Muscle layer of duodenum (tissue), 2 donors: ENCODE results near the gene EDEM2.
"Not testable (repeated sequence)": the region's sequence is repeated elsewhere in the genome, so short reads cannot be mapped to it uniquely, and the experiment has no call there.

Experiments
- H3K27ac ChIP-seq: one replicate; pipeline ENCODE4 v1.7.0; 2013; ENCODE audit warnings: mild to moderate bottlenecking, low read length
- H3K27me3 ChIP-seq: one replicate; pipeline ENCODE4 v1.7.0; 2013; ENCODE audit warnings: low read depth, mild to moderate bottlenecking, control low read depth, low read length
- H3K36me3 ChIP-seq, 2 donors: one replicate each; pipeline ENCODE4 v1.7.0; 2013; ENCODE audit warnings: low read length in 2 of 2, control low read depth in 1 of 2, mild to moderate bottlenecking in 1 of 2; ENCODE audit not compliant: insufficient read depth in 2 of 2, control insufficient read depth in 1 of 2
- H3K4me1 ChIP-seq, 2 donors: one replicate each; pipeline ENCODE4 v1.7.0; 2013; ENCODE audit warnings: low read length in 2 of 2, mild to moderate bottlenecking in 2 of 2, control low read depth in 1 of 2, moderate library complexity in 1 of 2; ENCODE audit not compliant: insufficient read depth in 2 of 2, control insufficient read depth in 1 of 2
- H3K4me3 ChIP-seq, 2 donors: one replicate each; pipeline ENCODE4 v1.7.0; 2013; ENCODE audit warnings: low read length in 2 of 2, low read depth in 1 of 2, mild to moderate bottlenecking in 1 of 2
- H3K9me3 ChIP-seq, 2 donors: one replicate each; pipeline ENCODE4 v1.7.0; 2013; ENCODE audit warnings: low read length in 2 of 2, control low read depth in 1 of 2, mild to moderate bottlenecking in 1 of 2; ENCODE audit not compliant: control insufficient read depth in 1 of 2
- donor health status: healthy.

Gene EDEM2

GRCh38 chr20:35120012-35120701, 27.0 kb downstream of the EDEM2 start:
- H3K27me3 ChIP-seq, result no peaks in the 10 kb centered on the region
- H3K4me1 ChIP-seq, result no peaks in the 10 kb centered on the region
- H3K27ac ChIP-seq, result no peak overlapping the region
- peaks cover 53 to 76% of the 10 kb centered on the region in 2 donors for H3K36me3 ChIP-seq
- no peaks in the 10 kb centered on the region for H3K9me3 ChIP-seq
- H3K4me3 ChIP-seq, result no peak overlapping the region

- H3K4me3 ChIP-seq, result no peak overlapping the region
- peaks cover 33 to 64% of the 10 kb centered on the region in 2 donors for H3K36me3 ChIP-seq
- H3K27ac ChIP-seq, result no peak overlapping the region
Measured at GRCh38 chr20:35117629-35118028, 29.5 kb downstream of the EDEM2 start.

GRCh38 chr20:35117196-35117595, 29.9 kb downstream of the EDEM2 start:
- Histone ChIP-seq H3K27me3 (no peaks in the 10 kb centered on the region), H3K27ac (no peak overlapping the region), H3K36me3 (peaks cover 33 to 60% of the 10 kb centered on the region in 2 donors), H3K9me3 (no peaks in the 10 kb centered on the region), H3K4me3 (no peak overlapping the region), H3K4me1 (no peaks in the 10 kb centered on the region)

More at GRCh38 chr20:35117629-35118028, 29.5 kb downstream of the EDEM2 start:
- H3K4me1 ChIP-seq, result no peaks in the 10 kb centered on the region
- no peaks in the 10 kb centered on the region for H3K27me3 ChIP-seq
- no peaks in the 10 kb centered on the region for H3K9me3 ChIP-seq

- Histone ChIP-seq H3K4me3 (no peak overlapping the region), H3K27me3 (no peaks in the 10 kb centered on the region), H3K4me1 (no peaks in the 10 kb centered on the region), H3K9me3 (no peaks in the 10 kb centered on the region), H3K36me3 (peaks cover 24 to 57% of the 10 kb centered on the region in 2 donors), H3K27ac (no peak overlapping the region)
Measured at GRCh38 chr20:35116258-35116657, 30.9 kb downstream of the EDEM2 start.

- Histone ChIP-seq H3K27ac (no peak overlapping the region), H3K4me3 (no peak overlapping the region), H3K27me3 (no peaks in the 10 kb centered on the region), H3K36me3 (peaks cover 22 to 58% of the 10 kb centered on the region in 2 donors), H3K9me3 (no peaks in the 10 kb centered on the region), H3K4me1 (no peaks in the 10 kb centered on the region)
Measured at GRCh38 chr20:35115606-35116005, 31.5 kb downstream of the EDEM2 start.

GRCh38 chr20:35112276-35112675, 34.9 kb downstream of the EDEM2 start:
- not testable (repeated sequence) for H3K4me1 ChIP-seq, H3K27ac ChIP-seq, H3K9me3 ChIP-seq, H3K4me3 ChIP-seq, H3K27me3 ChIP-seq
- H3K36me3 ChIP-seq, result peaks cover 9 to 32% of the 10 kb centered on the region in 2 donors

- no peaks in the 10 kb centered on the region for H3K9me3 ChIP-seq
- no peaks in the 10 kb centered on the region for H3K4me1 ChIP-seq
- H3K36me3 ChIP-seq, result peaks cover 9 to 25% of the 10 kb centered on the region in 2 donors
- H3K27me3 ChIP-seq, result no peaks in the 10 kb centered on the region
- H3K27ac ChIP-seq, result no peak overlapping the region
- no peak overlapping the region for H3K4me3 ChIP-seq
Measured at GRCh38 chr20:35111141-35111888, 35.8 kb downstream of the EDEM2 start.

GRCh38 chr20:35108921-35109320, 38.2 kb downstream of the EDEM2 start:
- H3K27ac ChIP-seq, result no peak overlapping the region
- H3K4me1 ChIP-seq, result no peaks in the 10 kb centered on the region
- H3K4me3 ChIP-seq, result no peak overlapping the region
- no peaks in the 10 kb centered on the region for H3K9me3 ChIP-seq
- no peaks in the 10 kb centered on the region for H3K27me3 ChIP-seq
- H3K36me3 ChIP-seq, result peaks cover 3 to 14% of the 10 kb centered on the region in 2 donors

- Histone ChIP-seq H3K27me3 (no peaks in the 10 kb centered on the region), H3K36me3 (peaks cover 0 to 7% of the 10 kb centered on the region in 2 donors), H3K27ac (no peak overlapping the region), H3K9me3 (no peaks in the 10 kb centered on the region), H3K4me1 (no peaks in the 10 kb centered on the region), H3K4me3 (no peak overlapping the region)
Measured at GRCh38 chr20:35106827-35107380, 40.2 kb downstream of the EDEM2 start.

- Histone ChIP-seq H3K4me3 (no peak overlapping the region), H3K27ac (no peak overlapping the region), H3K27me3 (no peaks in the 10 kb centered on the region), H3K36me3 (no peaks in the 10 kb centered on the region), H3K9me3 (no peaks in the 10 kb centered on the region), H3K4me1 (no peaks in the 10 kb centered on the region)
Measured at GRCh38 chr20:35104685-35105295, 42.3 kb downstream of the EDEM2 start.

- H3K36me3 ChIP-seq, result no peaks in the 10 kb centered on the region
- H3K27me3 ChIP-seq, result no peaks in the 10 kb centered on the region
- no peak overlapping the region for H3K4me3 ChIP-seq
- no peaks in the 10 kb centered on the region for H3K4me1 ChIP-seq
- no peak overlapping the region for H3K27ac ChIP-seq
- no peaks in the 10 kb centered on the region for H3K9me3 ChIP-seq
Measured at GRCh38 chr20:35101620-35102019, 45.5 kb downstream of the EDEM2 start.
